ENCODE data around the gene NEURL1.

The NEURL1 gene

DNA sequence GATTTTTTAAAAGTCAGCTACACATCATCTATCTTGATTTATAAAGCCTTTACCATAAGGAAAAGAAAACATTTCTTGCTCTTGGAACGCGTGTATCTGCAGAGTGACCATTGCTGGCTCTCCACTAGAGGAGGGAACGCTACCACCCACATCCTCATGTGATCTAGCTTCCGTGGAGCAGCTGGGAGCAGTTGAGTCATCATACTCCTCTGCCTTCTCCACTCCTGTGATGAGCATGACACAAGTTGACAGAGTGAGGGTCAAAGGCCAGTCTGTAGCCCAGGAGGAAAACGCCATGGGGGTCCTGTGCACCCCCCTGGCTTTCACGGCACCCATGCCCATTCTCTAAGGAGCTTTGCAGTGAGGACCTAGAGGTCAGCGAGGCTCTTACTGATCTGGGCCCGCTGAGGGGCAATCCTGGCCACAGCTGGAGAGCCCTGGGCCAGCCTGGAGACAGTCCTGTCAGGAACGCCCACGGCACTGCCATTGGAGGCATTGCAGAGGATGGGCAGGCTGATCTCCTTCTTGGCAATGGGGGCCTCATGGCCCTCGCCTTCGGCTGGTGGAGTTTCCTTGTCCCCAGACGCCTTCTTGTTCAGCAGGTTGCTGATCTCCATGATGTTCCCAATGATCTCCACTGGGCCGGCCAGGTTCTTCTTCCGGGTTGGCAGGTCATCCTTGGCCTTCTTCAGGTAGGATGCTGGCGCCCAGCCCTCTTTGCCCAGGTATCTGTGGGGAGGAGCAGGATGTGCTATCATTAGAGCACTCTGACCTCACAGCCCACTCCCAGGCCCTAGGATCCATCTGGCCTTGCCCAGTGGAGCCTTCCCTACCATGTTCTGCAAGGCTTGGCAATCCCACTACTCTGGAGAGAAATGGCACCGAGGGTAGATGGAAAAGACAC lies 119.2 kb downstream of the NEURL1 start:
- DNase-seq: no peak

DNA sequence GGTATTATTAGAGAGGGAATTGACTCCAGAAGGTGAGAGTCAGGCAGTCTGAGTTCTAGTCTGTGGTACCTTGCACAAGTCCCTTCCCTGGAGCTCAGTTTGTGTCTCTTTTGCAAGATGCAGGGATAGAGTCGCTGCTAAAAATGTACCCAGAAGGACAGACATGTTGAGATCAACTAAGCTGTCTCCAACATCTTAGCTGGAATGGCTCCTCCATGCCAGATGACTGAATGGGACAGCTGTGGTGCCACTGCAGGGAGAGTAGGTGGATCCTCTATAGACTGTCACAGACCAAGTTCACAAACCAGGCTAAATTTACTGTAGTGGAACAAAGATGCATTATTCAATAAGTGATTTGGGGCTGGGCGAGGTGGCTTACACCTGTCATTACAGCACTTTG lies 120.1 kb downstream of the NEURL1 start:
- no peak for DNase-seq

DNA sequence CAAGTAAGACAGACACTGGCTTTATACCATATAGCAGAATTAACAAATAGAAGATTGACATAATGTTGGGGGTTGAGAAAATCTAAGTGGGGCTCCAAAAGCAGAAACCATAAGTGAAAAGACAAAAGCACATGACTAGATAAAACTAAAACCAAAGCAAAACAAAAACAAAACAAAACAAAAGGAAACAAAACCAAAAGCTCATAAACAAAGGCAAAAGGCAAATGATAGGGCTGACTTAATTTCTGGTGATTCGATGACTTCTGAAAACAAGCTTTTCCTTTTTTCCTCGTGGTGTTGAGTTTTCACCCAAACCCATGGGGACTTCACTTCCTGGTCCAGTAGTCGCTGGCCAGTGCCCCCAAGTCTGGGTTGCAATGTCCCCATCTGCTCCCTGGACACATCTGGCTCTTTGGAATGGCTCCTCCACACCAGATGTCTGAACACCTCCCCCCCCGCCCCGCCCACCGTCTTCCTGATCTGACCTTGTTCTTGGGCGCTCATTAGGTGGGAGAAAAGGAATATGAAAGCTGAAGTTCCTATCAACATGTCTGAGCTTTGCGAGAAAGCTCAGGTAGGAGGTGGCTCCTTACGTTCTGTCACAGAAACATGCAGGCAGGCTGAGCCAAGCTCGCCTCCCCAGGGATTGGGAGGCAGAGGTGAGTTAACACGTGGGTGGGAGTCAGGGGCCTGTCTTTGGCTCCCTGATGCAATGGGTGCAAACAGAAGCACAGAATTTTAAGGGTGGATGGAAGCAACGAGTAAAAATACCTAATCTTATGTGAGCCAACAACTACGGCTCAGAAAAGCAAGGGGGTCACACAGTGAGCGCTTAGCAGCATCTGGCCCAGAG lies 121.0 kb downstream of the NEURL1 start:
- DNase-seq: no peak

DNA sequence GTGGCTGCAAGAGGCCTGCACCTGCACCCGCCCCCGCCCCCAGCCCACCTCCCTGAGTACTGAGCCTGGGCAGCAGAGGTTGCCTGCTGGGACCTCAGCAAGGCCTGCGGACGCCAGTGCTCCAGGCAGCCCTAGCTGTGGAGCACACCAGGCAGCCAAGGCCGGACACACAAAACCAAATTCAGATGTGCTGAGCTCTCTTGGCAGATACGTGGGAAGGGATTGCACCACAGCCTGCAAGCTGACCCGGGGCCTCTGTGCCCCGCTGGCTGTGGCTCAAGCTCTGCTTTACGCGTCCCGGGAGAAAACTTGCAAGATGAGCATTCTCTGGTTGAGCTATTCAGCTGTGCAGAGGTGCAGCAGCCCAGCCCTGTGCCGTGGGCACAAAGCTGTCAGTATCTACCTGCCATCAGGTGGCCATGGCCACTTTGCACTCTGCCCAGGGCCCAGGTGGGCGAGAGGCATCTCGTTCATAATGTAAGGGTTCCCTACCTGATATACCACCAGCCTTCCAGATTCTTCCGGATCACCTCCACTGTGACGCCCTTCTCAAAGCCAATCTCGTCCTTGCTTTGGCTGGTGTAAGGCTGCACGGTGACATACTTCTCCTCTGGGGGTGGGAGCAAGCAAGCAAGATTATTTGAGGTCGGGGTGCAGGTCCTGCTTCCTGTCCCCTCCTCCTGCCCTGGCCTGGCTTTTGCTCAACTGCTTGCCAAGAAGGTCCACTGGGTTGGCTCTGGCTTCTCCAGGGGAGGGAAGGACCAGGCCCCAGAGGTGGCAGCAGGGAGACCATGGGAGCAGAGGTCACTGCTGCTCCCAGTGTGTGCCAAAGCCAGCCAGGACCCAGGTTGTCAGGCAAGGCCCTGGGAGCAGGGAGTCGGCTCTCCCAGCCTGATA lies 123.4 kb downstream of the NEURL1 start:
- DNase-seq: no peak

DNA sequence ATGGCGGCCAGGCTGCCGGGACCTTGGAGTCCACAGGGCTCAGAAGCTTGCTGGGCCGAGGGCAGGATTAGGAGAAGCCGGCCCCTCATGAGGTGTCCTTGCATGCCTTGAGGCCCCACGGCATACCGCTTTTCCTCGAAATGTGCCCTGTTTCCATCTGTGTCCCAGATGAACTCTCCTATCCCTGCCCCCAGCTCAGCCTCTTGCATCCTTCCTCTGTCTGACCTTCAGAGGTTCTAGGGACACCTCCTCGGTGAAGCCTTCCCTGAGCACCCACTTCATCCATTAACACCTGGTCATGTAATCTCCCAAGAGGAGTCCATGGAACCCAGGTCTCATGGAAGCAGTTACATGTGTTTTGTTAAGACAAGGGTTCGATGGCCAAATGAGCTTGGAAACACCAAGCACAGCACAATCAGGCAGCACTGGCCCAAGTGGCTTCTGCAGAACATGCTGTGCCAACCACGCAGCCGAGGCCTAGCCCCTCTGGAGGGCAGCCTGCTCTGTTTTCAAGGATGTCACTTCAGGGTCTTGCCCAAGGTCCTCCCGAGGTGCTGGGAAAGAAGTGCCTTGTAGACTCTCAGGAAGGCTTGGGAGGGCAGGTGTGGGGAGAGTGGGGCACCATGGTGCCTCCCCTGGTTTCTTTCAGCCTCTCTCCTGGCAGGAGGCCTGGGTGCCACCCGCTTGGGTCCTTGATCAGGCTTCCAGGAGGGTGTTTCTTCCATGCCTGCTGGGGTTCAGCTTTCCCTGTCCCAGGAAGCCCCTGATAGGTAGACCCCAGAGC lies 124.3 kb downstream of the NEURL1 start:
- DNase-seq: no peak

DNA sequence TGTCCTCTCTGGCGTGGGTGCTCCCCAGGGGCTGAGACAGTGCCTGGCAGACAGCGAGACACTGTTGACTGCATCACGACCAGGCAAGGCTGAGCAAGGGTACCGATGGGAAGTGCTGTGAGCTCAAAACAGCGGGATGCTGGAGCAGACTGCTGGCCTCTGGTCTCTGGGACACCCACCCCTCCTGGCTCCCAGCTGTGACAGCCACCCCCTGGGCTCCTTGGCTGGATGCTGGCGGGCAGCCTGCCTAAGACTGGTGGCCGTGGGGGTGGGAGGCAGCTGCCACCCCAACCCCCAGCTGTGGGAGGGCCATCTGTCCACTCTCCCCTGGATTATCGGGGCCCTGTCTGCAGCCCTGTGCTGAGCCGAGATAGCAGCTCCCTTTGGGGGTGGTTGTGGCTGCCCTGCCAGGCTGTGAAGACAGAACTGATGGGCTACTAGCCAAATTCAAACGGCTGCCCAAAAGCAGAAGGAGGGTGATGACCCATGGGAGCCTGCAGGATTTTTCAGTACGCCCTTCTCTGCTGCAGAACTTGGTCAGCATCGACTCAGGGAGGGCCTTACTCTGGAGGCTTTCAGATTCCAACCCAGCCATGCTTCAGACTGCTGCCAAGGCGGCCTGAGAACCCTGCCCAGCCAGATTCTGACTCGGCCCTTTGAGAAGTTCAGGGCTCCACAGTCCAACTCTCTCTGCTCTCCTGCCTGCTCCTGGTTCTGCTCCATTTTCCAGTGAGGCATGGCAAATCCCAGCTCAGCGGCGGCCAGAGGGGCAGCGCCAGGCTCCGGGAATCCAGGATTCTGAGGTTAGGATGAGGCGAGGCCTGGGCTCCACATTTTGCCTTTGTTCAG lies 125.3 kb downstream of the NEURL1 start:
- no peak for DNase-seq

- DNase-seq: no peak
Measured at GRCh38 chr10:103619424-103620351, 126.2 kb downstream of the NEURL1 start.

- DNase-seq: no peak
Measured at GRCh38 chr10:103620352-103620740, 126.8 kb downstream of the NEURL1 start.

GRCh38 chr10:103620891-103621782 lies 127.6 kb downstream of the NEURL1 start:
- DNase-seq: no peak

- no peak for DNase-seq
Measured at GRCh38 chr10:103621783-103622125, 128.2 kb downstream of the NEURL1 start.

- no peak for DNase-seq
Measured at GRCh38 chr10:103622286-103622685, 128.8 kb downstream of the NEURL1 start.

GRCh38 chr10:103622935-103623574 lies 129.6 kb downstream of the NEURL1 start:
- DNase-seq: no peak

DNA sequence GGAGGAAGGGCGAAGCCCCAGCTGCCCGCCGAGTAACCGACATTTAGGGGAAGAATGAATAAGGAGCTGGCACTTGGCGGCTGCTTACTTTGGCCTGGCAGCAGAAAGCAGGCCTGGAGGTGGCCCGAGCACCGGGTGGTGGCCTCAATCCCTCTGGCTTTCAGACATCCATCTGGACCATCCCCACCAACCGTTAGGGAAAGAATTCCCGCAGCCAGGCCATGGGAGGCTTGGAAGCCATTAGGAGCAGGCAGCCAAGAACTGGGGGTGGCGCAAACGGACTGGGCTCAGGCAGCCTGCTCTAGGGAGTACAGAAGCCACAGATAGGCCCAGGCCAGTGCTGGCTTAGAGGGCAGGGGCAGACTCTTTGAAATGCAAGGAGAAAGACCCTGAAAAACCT lies 132.7 kb downstream of the NEURL1 start:
- no peak for DNase-seq

DNA sequence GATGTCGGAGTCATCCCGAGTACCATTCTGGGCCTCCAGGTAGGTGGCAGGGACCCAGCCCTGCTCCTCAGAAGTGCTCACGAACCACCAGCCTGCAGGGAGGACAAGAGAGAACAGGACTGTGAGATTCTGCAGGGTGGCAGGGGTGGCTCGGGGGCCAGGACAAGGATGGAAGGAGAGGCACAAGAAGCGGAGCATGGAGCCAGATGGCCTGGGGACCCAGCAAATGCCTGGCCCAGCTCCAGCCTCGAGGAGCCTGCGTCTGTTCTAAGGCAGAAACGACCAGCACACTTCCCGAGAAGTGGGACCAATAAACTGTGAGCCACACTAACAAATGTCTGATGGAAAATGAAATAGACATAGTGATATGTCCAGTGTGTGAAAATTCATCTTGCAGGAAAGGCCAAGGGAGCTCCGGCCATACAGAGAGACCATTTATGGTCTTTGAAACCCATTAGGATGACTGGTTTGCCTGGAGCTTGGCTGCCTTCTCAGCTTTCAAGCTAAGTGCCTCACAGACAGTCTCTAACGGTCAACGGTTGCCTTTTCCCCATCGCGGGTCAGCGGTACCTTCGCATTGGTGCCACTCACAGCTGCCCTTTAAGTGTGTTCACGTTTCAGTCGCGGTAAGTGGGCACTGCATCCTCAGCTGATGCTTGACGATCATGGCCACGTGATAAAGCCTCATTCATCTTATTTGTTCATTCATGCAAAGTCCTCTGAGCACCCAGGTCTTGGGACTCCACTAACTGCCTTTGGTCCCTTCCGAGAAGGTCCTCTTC lies 133.8 kb downstream of the NEURL1 start:
- no peak for DNase-seq

DNA sequence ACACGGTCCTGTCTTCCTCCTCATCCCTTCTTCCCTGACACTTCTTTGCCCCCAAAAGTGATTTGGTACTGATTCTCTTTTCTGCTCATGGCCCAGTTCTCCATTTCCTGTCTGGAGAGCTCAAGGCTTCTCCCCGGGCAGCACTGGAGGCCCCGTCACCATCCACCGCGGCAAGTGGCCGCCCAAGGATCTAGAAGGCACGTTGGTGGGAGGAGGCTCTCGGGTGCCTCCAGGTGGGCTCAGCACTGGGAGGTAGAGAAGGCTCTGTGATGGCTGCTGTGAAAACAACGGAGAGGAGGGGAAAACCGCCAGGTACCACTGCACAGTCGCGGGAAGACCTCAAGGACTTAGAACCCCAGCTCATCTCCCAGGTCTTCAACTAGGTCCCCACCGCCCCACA lies 134.4 kb downstream of the NEURL1 start:
- no peak for DNase-seq

- no peak for DNase-seq
Measured at GRCh38 chr10:103629581-103629980, 136.1 kb downstream of the NEURL1 start.

- no peak for DNase-seq
Measured at GRCh38 chr10:103630156-103630555, 136.7 kb downstream of the NEURL1 start.

DNA sequence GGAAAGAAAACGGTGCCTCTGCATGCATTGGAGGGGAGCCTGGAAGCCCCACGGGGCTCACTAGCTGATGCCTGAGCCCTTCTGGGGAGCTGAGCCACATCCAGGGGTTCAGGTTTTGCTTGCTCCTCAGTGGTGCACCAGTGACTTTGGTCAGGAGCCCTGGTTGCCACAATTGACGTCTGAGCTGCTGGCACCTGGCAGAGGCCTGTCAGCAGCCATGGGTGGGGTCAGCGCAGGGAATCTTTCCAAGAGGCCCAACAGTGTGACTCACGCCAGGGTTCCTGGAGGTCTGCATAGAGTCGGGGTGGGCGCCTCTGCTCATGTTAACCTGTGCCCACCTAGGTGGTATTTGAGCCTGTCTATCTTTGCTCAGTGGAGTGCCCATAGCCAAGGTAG lies 138.7 kb downstream of the NEURL1 start:
- no peak for DNase-seq
